Left lung (tissue), 10 donors: ENCODE results near the gene OR5I1. TPM values are rescaled to one million over a fixed set of nuclear protein-coding genes. Genes with fewer than 3 reads are reported as not detected.

Source experiments
- ATAC-seq: fragments of 200-7000 bp; cut with Tn5 transposase; one replicate; pipeline ENCODE4 v1.9.1; 2020; ENCODE audit warnings: moderate library complexity
- DNase-seq, 4 donors: peaks; one replicate each; pipeline ENCODE4 v3.0.0-alpha.2; 2013 to 2020
- H3K27ac ChIP-seq, 2 donors: fragments of 200-600 bp; sonication (generic) in 1 of 2; one replicate each; pipeline versions ENCODE4 v1.5.0 to v1.8.0; 2020 to 2021
- H3K27me3 ChIP-seq, 2 donors: fragments of 200-600 bp; sonication (generic) in 1 of 2; one replicate each; pipeline versions ENCODE4 v1.5.0 to v1.8.0; 2020 to 2021
- H3K36me3 ChIP-seq, 2 donors: fragments of 200-600 bp; sonication (generic) in 1 of 2; one replicate each; pipeline versions ENCODE4 v1.5.0 to v1.8.0; 2020 to 2021
- H3K4me1 ChIP-seq, 2 donors: fragments of 200-600 bp; one replicate each; pipeline ENCODE4 v1.8.0; 2021
- H3K4me3 ChIP-seq, 2 donors: fragments of 200-600 bp; sonication (generic) in 1 of 2; one replicate each; pipeline versions ENCODE4 v1.5.0 to v1.8.0; 2020 to 2021; ENCODE audit warnings: mild to moderate bottlenecking in 1 of 2
- H3K9me3 ChIP-seq, 2 donors: fragments of 200-600 bp; sonication (generic) in 1 of 2; one replicate each; pipeline versions ENCODE4 v1.5.0 to v1.8.0; 2020 to 2021
- CTCF ChIP-seq, 2 donors: fragments of 200-600 bp; sonication (generic) in 1 of 2; IDR thresholded peaks; one replicate each; pipeline versions ENCODE4 v1.5.0 to v1.8.0; 2021; ENCODE audit warnings: antibody characterized with exemption in 2 of 2
- intact Hi-C, 2 donors: fragments of 100-400 bp; cut with DNase I; formaldehyde crosslinking; loops; one replicate each; pipeline versions ENCODE4 v1.11.2 to v1.14.2; 2022
- polyA plus RNA-seq, 6 donors: library from polyadenylated mRNA; unstranded; fragments of 120-200 nt; gene quantifications; one replicate each; pipeline ENCODE4 v1.2.1, GENCODE V29; 2013; ENCODE audit not compliant: insufficient read length in 6 of 6
- total RNA-seq, 2 donors: library from RNA; stranded (reverse); fragmentation: NEBNext Ultra II Directional; extraction: Animal tissue kit (Norgen Biotek cat#: 25700); gene quantifications; one replicate each; pipeline ENCODE4 v1.2.1, GENCODE V29; 2021
- donor health status: DM: no; HTN: yes; CAD: no.
- donor health status: DM: no; HTN: no; CAD: no.

Gene OR5I1
- total and polyA plus RNA-seq, 8 donors, result not detected

- ATAC-seq (no peak), DNase-seq (no peak)
- Histone ChIP-seq H3K36me3 (no peaks in the 10 kb centered on the region), H3K27me3 (no peaks in the 10 kb centered on the region), H3K4me3 (no peak overlapping the region), H3K9me3 (no peaks in the 10 kb centered on the region), H3K4me1 (no peaks in the 10 kb centered on the region), H3K27ac (no peak overlapping the region)
- intact Hi-C loops, result no loop called here
- no peak for TF ChIP-seq CTCF (IDR thresholded peaks at IDR 0.05)
These were observed 20.3 kb upstream of the OR5I1 start for GRCh38 chr11:55956521-55956920.

DNA sequence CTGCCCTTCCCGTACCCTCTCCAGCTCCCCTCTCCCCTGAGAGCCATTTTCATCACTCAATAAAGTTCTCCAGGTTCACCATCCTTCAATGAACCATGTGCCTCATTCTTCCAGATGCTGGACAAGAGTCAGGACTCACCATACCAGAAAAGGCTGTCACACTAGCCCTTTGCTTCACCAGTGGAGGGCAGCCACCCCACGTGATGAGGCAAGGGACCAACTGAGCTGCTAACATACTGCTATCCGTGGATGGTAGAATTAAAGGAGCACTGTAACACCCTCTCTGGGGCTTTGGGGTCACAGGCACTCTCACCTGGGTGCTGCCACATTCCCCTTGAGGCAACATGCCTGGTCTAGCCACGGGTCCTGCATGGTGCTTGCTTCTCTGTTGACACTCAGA, 13.1 kb upstream of the OR5I1 start:
- H3K27me3 ChIP-seq, result no peaks in the 10 kb centered on the region
- no peaks in the 10 kb centered on the region for H3K9me3 ChIP-seq
- no peaks in the 10 kb centered on the region for H3K36me3 ChIP-seq
- intact Hi-C loops, result loop anchor here in 1 of 2 donors (10.0 kb wide), 1 partner anchor 835 kb away; no protein-coding TSS in a partner anchor
- H3K4me1 ChIP-seq, result no peaks in the 10 kb centered on the region
- DNase-seq (no peak), ATAC-seq (no peak)
- no peak overlapping the region for H3K4me3 ChIP-seq
- no peak overlapping the region for H3K27ac ChIP-seq
- no peak for TF ChIP-seq CTCF (IDR thresholded peaks at IDR 0.05)

DNA sequence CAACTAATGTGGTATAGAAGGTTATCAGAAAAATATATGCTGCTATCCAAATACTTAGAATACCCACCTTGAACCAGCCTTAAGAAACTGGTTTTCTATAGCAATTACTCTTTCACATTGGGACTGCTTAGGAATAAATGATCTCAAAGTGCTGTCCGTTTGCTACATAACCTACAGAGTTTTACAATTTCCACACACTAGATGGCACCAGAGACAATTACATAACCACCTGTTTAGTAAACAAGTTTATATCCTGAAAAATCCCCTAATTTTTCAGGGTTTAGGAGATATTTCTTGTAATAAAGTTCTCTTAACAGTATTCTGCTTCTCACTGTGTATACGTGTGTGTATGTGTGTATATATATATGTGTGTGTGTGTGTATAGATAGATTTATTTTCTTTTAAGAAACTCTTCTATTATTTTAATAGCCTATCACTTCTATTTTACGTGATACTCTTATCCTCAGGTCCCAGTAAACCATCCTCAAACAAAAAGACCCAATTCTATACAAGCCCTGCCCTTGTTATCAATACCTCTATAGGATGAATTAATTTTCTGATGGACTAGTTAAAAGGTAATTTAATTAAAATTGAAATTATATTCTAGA, 6.7 kb upstream of the OR5I1 start:
- DNase-seq, result peak in 1 of 4 donors; percentile 24
- intact Hi-C loops, result loop anchor here in 1 of 2 donors (10.0 kb wide), 1 partner anchor 842 kb away; no protein-coding TSS in a partner anchor
- TF ChIP-seq CTCF (IDR thresholded peaks at IDR 0.05), result peak in 1 of 2 donors; percentile 32

DNA sequence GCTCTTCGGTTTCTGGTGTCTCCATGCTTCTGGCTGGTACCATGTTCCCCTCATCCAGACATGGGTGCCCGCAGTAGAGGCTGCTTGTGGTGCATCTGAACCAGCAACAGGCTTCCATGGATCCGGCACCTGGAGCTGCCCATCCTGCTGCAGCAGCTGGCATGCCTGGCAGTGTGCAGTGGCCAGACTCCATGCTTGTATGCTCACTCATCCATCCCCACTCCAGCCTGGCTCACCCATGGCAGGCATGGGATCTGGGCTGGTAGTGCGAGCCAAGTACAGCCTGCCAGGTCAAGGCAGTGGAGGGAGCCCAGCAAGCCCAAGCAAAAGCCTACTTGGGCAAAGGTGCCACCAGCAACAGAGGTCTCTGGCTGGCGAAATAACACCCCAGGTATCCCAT, 15.7 kb downstream of the OR5I1 start:
- no peak overlapping the region for H3K4me3 ChIP-seq
- ATAC-seq (no peak), DNase-seq (peak in 1 of 4 donors; percentile 43)
- no peaks in the 10 kb centered on the region for H3K27me3 ChIP-seq
- no peak for TF ChIP-seq CTCF (IDR thresholded peaks at IDR 0.05)
- no peak overlapping the region for H3K27ac ChIP-seq
- H3K9me3 ChIP-seq, result peaks cover 0 to 4% of the 10 kb centered on the region in 2 donors
- no peaks in the 10 kb centered on the region for H3K36me3 ChIP-seq
- intact Hi-C loops, result no loop called here
- H3K4me1 ChIP-seq, result no peaks in the 10 kb centered on the region

More for the DNA sequence above, 6.7 kb upstream of the OR5I1 start:
- Histone ChIP-seq H3K36me3 (no peaks in the 10 kb centered on the region), H3K27me3 (no peaks in the 10 kb centered on the region), H3K9me3 (no peaks in the 10 kb centered on the region), H3K27ac (no peak overlapping the region), H3K4me1 (no peaks in the 10 kb centered on the region), H3K4me3 (no peak overlapping the region)
- no peak for ATAC-seq

GRCh38 chr11:55914482-55914881, 21.7 kb downstream of the OR5I1 start, which contains the start of gene OR5W2:
Gene OR5W2, minus strand, starts transcription at chr11:55914582. Its CDS starts 0 bp downstream, at chr11:55914582.
- Histone ChIP-seq H3K9me3 (no peaks in the 10 kb centered on the region), H3K36me3 (no peaks in the 10 kb centered on the region), H3K27me3 (no peaks in the 10 kb centered on the region), H3K4me1 (no peaks in the 10 kb centered on the region), H3K27ac (no peak within 1 kb of the TSS), H3K4me3 (no peak within 1 kb of the TSS)
- intact Hi-C loops, result no loop called here
- ATAC-seq (no peak), DNase-seq (no peak)
- TF ChIP-seq CTCF (IDR thresholded peaks at IDR 0.05), result no peak
